HepG2 (cell line): ENCODE results near the gene CDH22. TPM values are rescaled to one million over a fixed set of nuclear protein-coding genes. Genes with fewer than 3 reads are reported as not detected.
A peak's percentile ranks its signal among the peaks of the same experiment; 100 is the strongest.

Experiments
- EHMT2 ChIP-seq: fragments of 200-600 bp; sonication (generic); IDR thresholded peaks from 2 replicates; pipeline ENCODE4 v1.7.0; 2017; ENCODE audit warnings: antibody characterized with exemption, low read depth, low read length, borderline replicate concordance
- ETV5 ChIP-seq: IDR thresholded peaks from 2 replicates; pipeline ENCODE4 v1.6.1; 2018; ENCODE audit warnings: missing biosample characterization, missing genetic modification reagents, inconsistent platforms, borderline replicate concordance
- FOSL1 ChIP-seq: sonication (generic); formaldehyde crosslinking; IDR thresholded peaks from 2 replicates; pipeline ENCODE4 v1.9.0; 2021; ENCODE audit warnings: missing genetic modification reagents, borderline replicate concordance
- HOXA3 ChIP-seq: sonication (generic); formaldehyde crosslinking; IDR thresholded peaks from 2 replicates; pipeline ENCODE4 v1.5.0; 2020; ENCODE audit warnings: missing genetic modification reagents
- IKZF4 ChIP-seq: sonication (generic); formaldehyde crosslinking; IDR thresholded peaks from 2 replicates; pipeline ENCODE4 v1.5.1; 2020; ENCODE audit warnings: borderline replicate concordance, mild to moderate bottlenecking, low read depth, missing genetic modification reagents; ENCODE audit errors: not compliant biosample characterization
- KLF13 ChIP-seq: sonication (generic); formaldehyde crosslinking; IDR thresholded peaks from 2 replicates; pipeline ENCODE4 v1.4.0; 2020; ENCODE audit warnings: mild to moderate bottlenecking, missing genetic modification reagents
- KMT2A ChIP-seq: sonication (generic); formaldehyde crosslinking; IDR thresholded peaks from 2 replicates; pipeline ENCODE4 v1.4.0; 2020; ENCODE audit warnings: missing genetic modification reagents
- NR2F1 ChIP-seq, 2 experiments: fragments of 450-650 bp in 1 of 2; formaldehyde crosslinking in 1 of 2; IDR thresholded peaks; 2 replicates each; pipeline versions ENCODE4 v1.5.0 to v1.6.1; 2016 to 2020; ENCODE audit warnings: mild to moderate bottlenecking in 1 of 2, missing compliant biosample characterization in 1 of 2, missing genetic modification reagents in 1 of 2, moderate library complexity in 1 of 2
- POGZ ChIP-seq: sonication (generic); formaldehyde crosslinking; IDR thresholded peaks from 2 replicates; pipeline ENCODE4 v1.4.0; 2020; ENCODE audit warnings: mild to moderate bottlenecking, missing genetic modification reagents
- SMAD9 ChIP-seq: sonication (generic); formaldehyde crosslinking; IDR thresholded peaks from 2 replicates; pipeline ENCODE4 v1.5.1; 2020; ENCODE audit warnings: mild to moderate bottlenecking, missing genetic modification reagents
- TSC22D2 ChIP-seq: sonication (generic); formaldehyde crosslinking; IDR thresholded peaks from 2 replicates; pipeline ENCODE4 v1.5.1; 2020; ENCODE audit warnings: missing genetic modification reagents, mild to moderate bottlenecking, borderline replicate concordance
- ZNF547 ChIP-seq: sonication (generic); formaldehyde crosslinking; IDR thresholded peaks from 2 replicates; pipeline ENCODE4 v1.5.1; 2020; ENCODE audit warnings: mild to moderate bottlenecking, missing genetic modification reagents
- ZNF83 ChIP-seq: sonication (generic); formaldehyde crosslinking; IDR thresholded peaks from 2 replicates; pipeline ENCODE4 v1.4.0; 2020; ENCODE audit warnings: missing genetic modification reagents, mild to moderate bottlenecking, borderline replicate concordance
- ZNF841 ChIP-seq: sonication (generic); formaldehyde crosslinking; IDR thresholded peaks from 2 replicates; pipeline ENCODE4 v1.8.1; 2023; ENCODE audit warnings: missing genetic modification reagents, borderline replicate concordance
- polyA plus RNA-seq, 8 experiments: library from polyadenylated mRNA; depleted of rRNA in 3 of 8; stranded (reverse) in 7 of 8; unstranded in 1 of 8; fragments of >200 nt; fragmentation: Illumina TruSeq in 4 of 8; extraction: Trizol in 4 of 8; gene quantifications; 2 replicates each; pipeline versions ENCODE4 v1.2.1 to v1.2.3, GENCODE V29; 2011 to 2016; ENCODE audit warnings: low read depth in 4 of 8, missing spikeins in 1 of 8, mixed read lengths in 1 of 8; ENCODE audit not compliant: insufficient read depth in 1 of 8
- total RNA-seq, 5 experiments: library from RNA; depleted of rRNA; stranded (reverse); fragments of >200 nt; fragmentation: Illumina TruSeq; extraction: Trizol; gene quantifications; 2 replicates each; pipeline ENCODE4 v1.2.3, GENCODE V29; 2016; ENCODE audit warnings: low read depth in 1 of 5
- TF ChIP-seq, protein P1 (sequence below): sonication (generic); formaldehyde crosslinking; IDR thresholded peaks from 2 replicates; pipeline ENCODE4 v1.4.0; 2020; ENCODE audit warnings: missing genetic modification reagents
- TF ChIP-seq, protein P2 (sequence below): sonication (generic); formaldehyde crosslinking; IDR thresholded peaks from 2 replicates; pipeline ENCODE4 v1.4.0; 2020; ENCODE audit warnings: missing genetic modification reagents, borderline replicate concordance

The CDH22 gene
- total and polyA plus RNA-seq, 2 of the 13 experiments (the other 11 are each of a cell fraction or from before 2014, with no cell fraction given) = not detected

DNA sequence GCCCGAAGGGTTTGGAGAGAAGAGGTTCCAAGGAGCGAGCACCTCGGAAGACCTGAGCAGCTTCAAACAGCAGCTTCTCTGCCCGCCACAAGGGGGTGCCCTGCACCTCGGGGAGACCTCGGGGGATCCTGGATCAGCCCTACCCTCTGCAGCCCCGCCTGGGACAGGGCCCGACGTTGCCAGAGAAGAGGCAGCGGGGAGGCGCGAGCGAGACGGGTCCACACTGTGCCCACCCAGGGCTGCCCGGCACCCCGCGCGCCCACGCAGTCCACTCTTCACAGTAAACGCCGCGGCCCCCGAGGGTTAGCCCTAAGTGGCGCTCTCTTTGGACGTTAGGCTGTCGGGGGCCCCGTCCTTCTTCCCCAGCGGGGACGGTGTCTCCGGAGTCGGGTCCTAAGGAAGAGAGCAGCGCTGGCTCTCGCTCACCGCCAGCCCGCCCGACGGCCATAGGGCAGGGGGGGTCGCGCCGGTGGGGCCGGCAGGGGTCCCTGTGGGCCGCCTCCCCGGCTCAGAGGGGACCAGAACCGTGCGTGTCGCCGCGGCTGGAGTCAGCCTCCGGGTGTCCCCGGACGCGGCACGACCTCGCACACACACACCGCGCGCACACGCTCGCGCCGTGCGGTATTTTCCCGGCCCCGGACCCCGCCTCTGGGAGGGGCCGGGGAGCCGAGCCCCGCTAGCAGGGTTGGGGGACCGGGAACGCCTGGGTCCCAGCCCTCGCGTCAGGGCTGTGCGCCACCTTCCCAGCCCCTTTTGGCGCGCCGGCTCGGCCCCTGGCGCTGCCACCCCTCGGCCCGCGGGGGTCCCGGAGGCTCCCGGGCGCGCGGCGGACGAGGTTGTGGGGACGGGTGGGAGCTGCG lies 929 bp downstream of the CDH22 start (continued):
- TF ChIP-seq, protein P1, sequence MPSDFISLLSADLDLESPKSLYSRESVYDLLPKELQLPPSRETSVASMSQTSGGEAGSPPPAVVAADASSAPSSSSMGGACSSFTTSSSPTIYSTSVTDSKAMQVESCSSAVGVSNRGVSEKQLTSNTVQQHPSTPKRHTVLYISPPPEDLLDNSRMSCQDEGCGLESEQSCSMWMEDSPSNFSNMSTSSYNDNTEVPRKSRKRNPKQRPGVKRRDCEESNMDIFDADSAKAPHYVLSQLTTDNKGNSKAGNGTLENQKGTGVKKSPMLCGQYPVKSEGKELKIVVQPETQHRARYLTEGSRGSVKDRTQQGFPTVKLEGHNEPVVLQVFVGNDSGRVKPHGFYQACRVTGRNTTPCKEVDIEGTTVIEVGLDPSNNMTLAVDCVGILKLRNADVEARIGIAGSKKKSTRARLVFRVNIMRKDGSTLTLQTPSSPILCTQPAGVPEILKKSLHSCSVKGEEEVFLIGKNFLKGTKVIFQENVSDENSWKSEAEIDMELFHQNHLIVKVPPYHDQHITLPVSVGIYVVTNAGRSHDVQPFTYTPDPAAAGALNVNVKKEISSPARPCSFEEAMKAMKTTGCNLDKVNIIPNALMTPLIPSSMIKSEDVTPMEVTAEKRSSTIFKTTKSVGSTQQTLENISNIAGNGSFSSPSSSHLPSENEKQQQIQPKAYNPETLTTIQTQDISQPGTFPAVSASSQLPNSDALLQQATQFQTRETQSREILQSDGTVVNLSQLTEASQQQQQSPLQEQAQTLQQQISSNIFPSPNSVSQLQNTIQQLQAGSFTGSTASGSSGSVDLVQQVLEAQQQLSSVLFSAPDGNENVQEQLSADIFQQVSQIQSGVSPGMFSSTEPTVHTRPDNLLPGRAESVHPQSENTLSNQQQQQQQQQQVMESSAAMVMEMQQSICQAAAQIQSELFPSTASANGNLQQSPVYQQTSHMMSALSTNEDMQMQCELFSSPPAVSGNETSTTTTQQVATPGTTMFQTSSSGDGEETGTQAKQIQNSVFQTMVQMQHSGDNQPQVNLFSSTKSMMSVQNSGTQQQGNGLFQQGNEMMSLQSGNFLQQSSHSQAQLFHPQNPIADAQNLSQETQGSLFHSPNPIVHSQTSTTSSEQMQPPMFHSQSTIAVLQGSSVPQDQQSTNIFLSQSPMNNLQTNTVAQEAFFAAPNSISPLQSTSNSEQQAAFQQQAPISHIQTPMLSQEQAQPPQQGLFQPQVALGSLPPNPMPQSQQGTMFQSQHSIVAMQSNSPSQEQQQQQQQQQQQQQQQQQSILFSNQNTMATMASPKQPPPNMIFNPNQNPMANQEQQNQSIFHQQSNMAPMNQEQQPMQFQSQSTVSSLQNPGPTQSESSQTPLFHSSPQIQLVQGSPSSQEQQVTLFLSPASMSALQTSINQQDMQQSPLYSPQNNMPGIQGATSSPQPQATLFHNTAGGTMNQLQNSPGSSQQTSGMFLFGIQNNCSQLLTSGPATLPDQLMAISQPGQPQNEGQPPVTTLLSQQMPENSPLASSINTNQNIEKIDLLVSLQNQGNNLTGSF (CRISPR knock-in tag) = no peak
- TF ChIP-seq IKZF4 = no peak
- 0 out of 4 replicates have a peak, but pooled peaks of 1 of the 2 experiments have one; percentile 16 for TF ChIP-seq NR2F1 (CRISPR knock-in tag; IDR thresholded peaks at IDR 0.05)
- TF ChIP-seq TSC22D2 = 0 out of 2 replicates have a peak, but pooled peaks have one; percentile 3
- TF ChIP-seq FOSL1 = no peak
- 0 out of 2 replicates have a peak, but pooled peaks have one; percentile 45 for TF ChIP-seq KMT2A (CRISPR knock-in tag)
- TF ChIP-seq HOXA3 (CRISPR knock-in tag) = peak; percentile 34
- peak; percentile 75; the same call in 1 of the 2 replicates for TF ChIP-seq ZNF83 (CRISPR knock-in tag)
- peak; percentile 74 for TF ChIP-seq ZNF547 (CRISPR knock-in tag)
- TF ChIP-seq SMAD9 (CRISPR knock-in tag) = no peak
- TF ChIP-seq EHMT2 = no peak
- TF ChIP-seq POGZ = peak; percentile 35; the same call in 1 of the 2 replicates
- TF ChIP-seq KLF13 (CRISPR knock-in tag) = no peak
- peak; percentile 24; the same call in 1 of the 2 replicates for TF ChIP-seq ETV5 (CRISPR knock-in tag)
- TF ChIP-seq, protein P2, sequence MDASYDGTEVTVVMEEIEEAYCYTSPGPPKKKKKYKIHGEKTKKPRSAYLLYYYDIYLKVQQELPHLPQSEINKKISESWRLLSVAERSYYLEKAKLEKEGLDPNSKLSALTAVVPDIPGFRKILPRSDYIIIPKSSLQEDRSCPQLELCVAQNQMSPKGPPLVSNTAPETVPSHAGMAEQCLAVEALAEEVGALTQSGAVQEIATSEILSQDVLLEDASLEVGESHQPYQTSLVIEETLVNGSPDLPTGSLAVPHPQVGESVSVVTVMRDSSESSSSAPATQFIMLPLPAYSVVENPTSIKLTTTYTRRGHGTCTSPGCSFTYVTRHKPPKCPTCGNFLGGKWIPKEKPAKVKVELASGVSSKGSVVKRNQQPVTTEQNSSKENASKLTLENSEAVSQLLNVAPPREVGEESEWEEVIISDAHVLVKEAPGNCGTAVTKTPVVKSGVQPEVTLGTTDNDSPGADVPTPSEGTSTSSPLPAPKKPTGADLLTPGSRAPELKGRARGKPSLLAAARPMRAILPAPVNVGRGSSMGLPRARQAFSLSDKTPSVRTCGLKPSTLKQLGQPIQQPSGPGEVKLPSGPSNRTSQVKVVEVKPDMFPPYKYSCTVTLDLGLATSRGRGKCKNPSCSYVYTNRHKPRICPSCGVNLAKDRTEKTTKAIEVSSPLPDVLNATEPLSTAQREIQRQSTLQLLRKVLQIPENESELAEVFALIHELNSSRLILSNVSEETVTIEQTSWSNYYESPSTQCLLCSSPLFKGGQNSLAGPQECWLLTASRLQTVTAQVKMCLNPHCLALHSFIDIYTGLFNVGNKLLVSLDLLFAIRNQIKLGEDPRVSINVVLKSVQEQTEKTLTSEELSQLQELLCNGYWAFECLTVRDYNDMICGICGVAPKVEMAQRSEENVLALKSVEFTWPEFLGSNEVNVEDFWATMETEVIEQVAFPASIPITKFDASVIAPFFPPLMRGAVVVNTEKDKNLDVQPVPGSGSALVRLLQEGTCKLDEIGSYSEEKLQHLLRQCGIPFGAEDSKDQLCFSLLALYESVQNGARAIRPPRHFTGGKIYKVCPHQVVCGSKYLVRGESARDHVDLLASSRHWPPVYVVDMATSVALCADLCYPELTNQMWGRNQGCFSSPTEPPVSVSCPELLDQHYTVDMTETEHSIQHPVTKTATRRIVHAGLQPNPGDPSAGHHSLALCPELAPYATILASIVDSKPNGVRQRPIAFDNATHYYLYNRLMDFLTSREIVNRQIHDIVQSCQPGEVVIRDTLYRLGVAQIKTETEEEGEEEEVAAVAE (CRISPR knock-in tag) = 0 out of 2 replicates have a peak, but pooled peaks have one; percentile 33
- no peak for TF ChIP-seq ZNF841 (CRISPR knock-in tag)
